Fibroblast of villous mesenchyme (primary cell): ENCODE measurements around the gene ACOXL. TPM values are rescaled to one million over a fixed set of nuclear protein-coding genes. Genes with fewer than 3 reads are reported as not detected.

ENCODE experiments used
- DNase-seq: peaks from one replicate; pipeline ENCODE4 v3.0.0-alpha.2; 2010; ENCODE audit warnings: low read depth
- H3K4me3 ChIP-seq: 2 replicates; pipeline ENCODE4 v1.5.1; 2011; ENCODE audit warnings: low read depth, mild to moderate bottlenecking, low read length
- CTCF ChIP-seq: IDR thresholded peaks from 2 replicates; pipeline ENCODE4 v1.5.1; 2012; ENCODE audit warnings: low read depth, mild to moderate bottlenecking, low read length; ENCODE audit not compliant: insufficient read depth
- total RNA-seq: library from RNA; depleted of rRNA; stranded (reverse); fragments of >200 nt; gene quantifications from 2 replicates; pipeline ENCODE4 v1.2.3, GENCODE V29; 2012

Gene ACOXL
- total RNA-seq, 1 donor: not detected

GRCh38 chr2:110891626-110892025 lies 159.3 kb downstream of the ACOXL start:
- no peak overlapping the region for H3K4me3 ChIP-seq
- no peak for DNase-seq
- no peak for TF ChIP-seq CTCF

- no peak for DNase-seq
Measured at GRCh38 chr2:110896226-110896625, 163.9 kb downstream of the ACOXL start.

GRCh38 chr2:110897966-110898365 lies 165.6 kb downstream of the ACOXL start:
- DNase-seq: no peak
- TF ChIP-seq CTCF: no peak
- H3K4me3 ChIP-seq: no peak overlapping the region

More at GRCh38 chr2:110896226-110896625, 163.9 kb downstream of the ACOXL start:
- no peak overlapping the region for H3K4me3 ChIP-seq
- TF ChIP-seq CTCF: no peak

GRCh38 chr2:110900191-110900590 lies 167.8 kb downstream of the ACOXL start:
- TF ChIP-seq CTCF: no peak
- no peak overlapping the region for H3K4me3 ChIP-seq
- DNase-seq: no peak

GRCh38 chr2:110903548-110903947 lies 171.2 kb downstream of the ACOXL start:
- DNase-seq: no peak
- H3K4me3 ChIP-seq: no peak overlapping the region
- no peak for TF ChIP-seq CTCF

- TF ChIP-seq CTCF: no peak
- DNase-seq: no peak
- H3K4me3 ChIP-seq: no peak overlapping the region
Measured at GRCh38 chr2:110904116-110904778, 171.9 kb downstream of the ACOXL start.

- no peak for DNase-seq
- no peak for TF ChIP-seq CTCF
- no peak overlapping the region for H3K4me3 ChIP-seq
Measured at GRCh38 chr2:110904779-110905148, 172.4 kb downstream of the ACOXL start.
